Measurements from ENCODE around the gene AP3S1.
A peak's percentile ranks its signal among the peaks of the same experiment; 100 is the strongest.

The AP3S1 gene

GRCh38 chr5:115829913-115830312 lies 11.8 kb upstream of the AP3S1 start (continued):
- no peak for TF ChIP-seq ZNF555 (tag by site-specific recombination; conservative IDR thresholded peaks at IDR 0.05)
- no peak for TF ChIP-seq ZSCAN16 (tag by site-specific recombination; IDR thresholded peaks at IDR 0.05)
- no peak for TF ChIP-seq ZNF169 (tag by site-specific recombination; IDR thresholded peaks at IDR 0.05)
- TF ChIP-seq ZNF513 (tag by site-specific recombination; IDR thresholded peaks at IDR 0.05), result no peak
- TF ChIP-seq ZNF214 (tag by site-specific recombination; IDR thresholded peaks at IDR 0.05; ENCODE audit: borderline replicate concordance), result no peak
- no peak for TF ChIP-seq GFI1B (tag by site-specific recombination; IDR thresholded peaks at IDR 0.05)
- no peak for TF ChIP-seq ZNF664 (tag by site-specific recombination; IDR thresholded peaks at IDR 0.05)

GRCh38 chr5:115831163-115831768 lies 10.5 kb upstream of the AP3S1 start:
- Histone ChIP-seq H3K9me3 (ENCODE audit: control insufficient read depth, insufficient read depth, low read depth, low read length) (no peaks in the 10 kb centered on the region), H3K27ac (ENCODE audit: extremely low read depth, low read depth, low read length) (no peak overlapping the region), H3K4me3 (ENCODE audit: low read depth, low read length) (no peak overlapping the region), H3K4me1 (ENCODE audit: control insufficient read depth, insufficient read depth, low read length) (no peaks in the 10 kb centered on the region), H3K36me3 (ENCODE audit: control insufficient read depth in 2 of 2, insufficient read depth in 1 of 2, low read length in 2 of 2) (peaks cover 32 to 67% of the 10 kb centered on the region in 2 experiments)
- CTCF ChIA-PET, result interaction anchor here (0.6 to 3.9 kb wide), 18 partner anchors 8 to 728 kb away, joined by 3 to 21 read pairs (median 3); partner anchors contain the start of gene ATG12
- POLR2A ChIA-PET, result interaction anchor here (0.6 kb wide), 1 partner anchor 9 kb away, joined by 3 read pairs; no protein-coding TSS in a partner anchor
- TF ChIP-seq ZNF416 (tag by site-specific recombination; IDR thresholded peaks at IDR 0.05), result no peak
- TF ChIP-seq BCL11B (tag by site-specific recombination; IDR thresholded peaks at IDR 0.05; ENCODE audit: low read depth), result no peak
- peak; percentile 32 for TF ChIP-seq ZNF654 (tag by site-specific recombination; IDR thresholded peaks at IDR 0.05; ENCODE audit: low read depth)
- TF ChIP-seq ZNF621 (tag by site-specific recombination; IDR thresholded peaks at IDR 0.05), result no peak
- 0 out of 2 replicates have a peak, but pooled peaks have one; percentile 15 for TF ChIP-seq ZNF660 (tag by site-specific recombination; IDR thresholded peaks at IDR 0.05)
- TF ChIP-seq PBX3 (CRISPR knock-in tag; IDR thresholded peaks at IDR 0.05), result no peak

GRCh38 chr5:115835481-115835880 lies 6.3 kb upstream of the AP3S1 start:
- CTCF ChIA-PET, result interaction anchor here (0.7 to 1.5 kb wide), 4 partner anchors 150 to 308 kb away, joined by 3 to 4 read pairs (median 4); no protein-coding TSS in a partner anchor

More at GRCh38 chr5:115835481-115835880, 6.3 kb upstream of the AP3S1 start:
- Histone ChIP-seq H3K27ac (ENCODE audit: extremely low read depth, low read depth, low read length) (no peak overlapping the region), H3K36me3 (ENCODE audit: control insufficient read depth in 2 of 2, insufficient read depth in 1 of 2, low read length in 2 of 2) (peaks cover 26 to 62% of the 10 kb centered on the region in 2 experiments), H3K4me1 (ENCODE audit: control insufficient read depth, insufficient read depth, low read length) (0 out of 2 replicates have a peak, but pooled peaks cover 3% of the 10 kb centered on the region), H3K4me3 (ENCODE audit: low read depth, low read length) (no peak overlapping the region), H3K9me3 (ENCODE audit: control insufficient read depth, insufficient read depth, low read depth, low read length) (no peaks in the 10 kb centered on the region)
- POLR2A ChIA-PET, result no interaction called here
- no peak for TF ChIP-seq ZNF747 (tag by site-specific recombination; IDR thresholded peaks at IDR 0.05)
- TF ChIP-seq PRDM1 (tag by site-specific recombination; IDR thresholded peaks at IDR 0.05), result 0 out of 2 replicates have a peak, but pooled peaks have one; percentile 44
- no peak for TF ChIP-seq ATF2 (tag by site-specific recombination; IDR thresholded peaks at IDR 0.05; ENCODE audit: low read depth)
- TF ChIP-seq ZNF449 (tag by site-specific recombination; IDR thresholded peaks at IDR 0.05), result no peak
- no peak for TF ChIP-seq ZNF140 (tag by site-specific recombination; IDR thresholded peaks at IDR 0.05)
- no peak for TF ChIP-seq ZNF302 (tag by site-specific recombination; IDR thresholded peaks at IDR 0.05; ENCODE audit: low read depth)
- no peak for TF ChIP-seq ZNF404 (tag by site-specific recombination; IDR thresholded peaks at IDR 0.05)
- TF ChIP-seq ZNF148 (tag by site-specific recombination; IDR thresholded peaks at IDR 0.05; ENCODE audit: borderline replicate concordance), result no peak
- no peak for TF ChIP-seq ZNF146 (tag by site-specific recombination; IDR thresholded peaks at IDR 0.05)

All from HEK293 (cell line).